Stimulated activated naive CD8-positive, alpha-beta T cell treated with anti-CD3 and anti-CD28 coated beads, Interleukin-15, Interleukin-2, amounts not matched to agents 100 U/mL and 50 U/mL, for 24 hours (primary cell): ENCODE data around the gene ADAT3.
"Not testable (repeated sequence)": the region's sequence is repeated elsewhere in the genome, so short reads cannot be mapped to it uniquely, and the experiment has no call there.

Source experiments
- ATAC-seq: fragments of 150-1000 bp; cut with Tn5 transposase; one replicate; pipeline ENCODE4 v1.10.0; 2021
- DNase-seq: peaks from one replicate; pipeline ENCODE4 v3.0.0; 2021

ADAT3 gene

DNA sequence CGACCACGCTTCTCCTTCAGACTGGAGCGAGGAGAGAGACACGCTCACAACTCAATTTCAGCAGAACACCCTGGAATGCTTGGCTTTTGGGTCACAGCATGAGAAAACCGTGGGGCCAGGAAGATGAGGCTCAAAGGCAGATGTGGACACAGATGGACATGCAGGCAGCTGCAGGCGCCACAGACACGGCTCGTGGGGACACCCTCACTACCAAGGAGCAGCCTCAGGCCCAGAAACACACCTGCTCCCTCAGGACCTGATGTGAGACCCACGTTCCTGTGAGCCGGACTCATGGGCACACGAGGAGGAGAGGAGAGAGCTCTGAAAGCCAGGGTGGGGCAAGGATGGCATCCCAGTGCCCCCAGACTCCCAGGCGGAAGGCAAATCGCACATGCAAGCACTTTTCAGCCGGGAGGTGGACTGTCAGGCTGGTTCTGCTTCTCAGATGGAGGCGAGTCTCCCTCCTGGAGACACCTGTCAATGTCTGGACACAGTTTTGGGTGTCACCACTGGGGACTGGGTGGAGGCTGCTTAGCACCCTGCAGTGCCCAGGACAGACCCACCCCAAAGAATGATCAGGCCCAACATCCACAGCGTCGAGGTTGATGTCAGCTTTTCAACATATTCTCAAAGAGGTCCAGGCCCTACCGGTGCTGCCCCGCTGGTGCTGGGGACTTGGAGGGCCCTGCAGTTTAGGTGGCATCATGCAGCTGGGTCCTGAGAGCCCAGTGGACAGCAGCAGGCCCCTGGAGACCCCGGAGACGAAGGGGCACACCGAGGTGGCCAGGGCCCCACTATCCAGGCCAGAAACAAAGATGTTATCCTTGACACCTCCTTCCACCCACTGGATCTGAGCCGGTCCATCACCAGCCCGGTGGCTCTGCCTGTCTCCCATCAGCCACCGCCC, 22.2 kb upstream of the ADAT3 start:
- DNase-seq, result no peak
- ATAC-seq, result no peak

- ATAC-seq (peak; percentile 6), DNase-seq (no peak)
Observed at GRCh38 chr19:1883784-1884183, 21.4 kb upstream of the ADAT3 start.

GRCh38 chr19:1884291-1884718, 20.9 kb upstream of the ADAT3 start:
- DNase-seq (peak; percentile 46), ATAC-seq (no peak)

DNA sequence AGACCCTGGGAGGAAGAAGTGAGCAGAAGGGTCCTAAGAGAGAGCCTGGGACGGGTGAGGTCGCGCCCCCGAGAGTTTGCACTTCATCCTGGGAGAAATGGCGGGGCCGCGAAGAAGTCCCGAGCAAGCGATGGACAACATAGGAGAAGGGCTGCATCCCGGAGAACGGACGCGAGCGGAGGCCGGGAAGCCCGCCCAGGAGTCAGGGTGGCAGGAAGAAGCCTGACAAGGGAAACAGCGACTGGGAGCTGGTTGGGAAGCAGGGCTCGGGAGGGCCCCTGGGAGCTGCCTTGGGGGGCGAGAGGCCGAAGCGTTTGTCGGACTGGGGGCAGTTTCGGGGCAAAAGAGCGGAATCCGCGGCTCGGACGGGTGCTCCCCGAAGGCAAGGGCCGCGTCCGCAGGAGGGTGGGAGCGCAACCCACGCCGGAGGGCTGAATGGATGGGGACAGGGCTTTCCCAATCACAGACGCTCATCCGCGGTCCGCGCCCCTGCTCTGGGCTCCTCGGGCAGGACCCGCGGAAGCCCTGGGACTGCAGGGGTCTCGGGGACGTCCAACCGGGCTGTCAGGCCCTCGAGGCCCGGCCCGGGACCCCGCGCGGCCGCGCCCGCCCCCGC, 20.4 kb upstream of the ADAT3 start:
- peak; percentile 1 for ATAC-seq

DNA sequence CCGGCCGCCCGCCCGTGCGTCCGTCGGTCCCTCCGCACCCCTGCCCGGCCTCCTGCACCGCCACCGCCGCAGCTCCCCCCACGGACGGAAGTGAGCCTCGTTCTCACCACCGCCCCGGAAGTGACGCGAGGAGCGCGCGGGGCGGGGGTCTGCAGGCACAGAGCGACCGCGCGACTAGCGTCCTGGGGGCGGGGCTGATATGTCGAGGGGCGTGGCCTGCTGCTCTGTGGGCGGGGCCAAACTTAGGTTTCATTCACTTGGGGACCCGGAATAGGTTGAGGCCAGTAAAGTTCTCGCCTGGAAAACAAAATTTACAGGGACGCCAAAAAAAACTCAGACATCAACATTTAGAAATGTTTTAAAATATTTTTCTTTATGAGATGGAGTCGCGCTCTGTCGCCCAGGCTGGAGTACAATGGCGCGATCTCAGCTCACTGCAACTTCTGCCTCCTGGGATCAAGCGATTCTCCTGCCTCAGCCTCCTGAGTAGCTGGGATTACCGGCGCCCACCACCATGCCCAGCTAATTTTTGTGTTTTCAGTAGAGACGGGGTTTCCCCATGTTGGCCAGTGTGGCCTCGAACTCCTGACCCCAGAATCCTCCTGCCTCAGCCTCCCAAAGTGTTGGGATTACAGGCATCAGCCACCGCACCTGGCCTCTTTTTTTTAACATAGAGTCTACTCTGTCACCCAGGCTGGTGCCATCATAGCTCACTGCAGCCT, 19.6 kb upstream of the ADAT3 start, which contains the start of gene ABHD17A:
ABHD17A (minus strand) TSS at position 99 of the 722 bp plus-strand sequence. CDS start 3,930 bp downstream, outside the sequence.
- DNase-seq (peak; percentile 97), ATAC-seq (peak; percentile 82)

More for the DNA sequence above, 20.4 kb upstream of the ADAT3 start:
- DNase-seq, result no peak

DNA sequence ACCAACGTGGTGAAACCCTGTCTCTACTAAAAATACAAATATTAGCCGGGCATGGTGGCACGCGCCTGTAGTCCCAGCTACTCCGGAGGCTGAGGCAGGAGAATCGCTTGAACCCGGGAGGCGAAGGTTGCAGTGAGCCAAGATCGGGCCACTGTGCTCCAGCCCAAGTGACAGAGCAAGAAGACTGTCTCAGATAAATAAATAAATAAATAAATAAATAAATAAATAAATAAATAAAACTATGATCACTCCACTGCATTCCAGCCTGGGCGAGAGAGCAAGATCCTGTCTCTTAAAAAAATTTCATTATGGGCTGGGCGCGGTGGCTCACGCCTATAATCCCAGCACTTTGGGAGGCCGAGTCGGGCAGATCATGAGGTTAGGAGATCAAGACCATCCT, 18.8 kb upstream of the ADAT3 start:
- DNase-seq, ATAC-seq: not testable (repeated sequence)

GRCh38 chr19:1888385-1888784, 16.8 kb upstream of the ADAT3 start:
- no peak for DNase-seq
- no peak for ATAC-seq

- ATAC-seq (no peak), DNase-seq (no peak)
Observed at GRCh38 chr19:1889907-1890306, 15.3 kb upstream of the ADAT3 start.

GRCh38 chr19:1893791-1894190, 11.4 kb upstream of the ADAT3 start:
- no peak for DNase-seq
- ATAC-seq, result no peak

- ATAC-seq (no peak), DNase-seq (no peak)
Observed at GRCh38 chr19:1896508-1896907, 8.7 kb upstream of the ADAT3 start.

DNA sequence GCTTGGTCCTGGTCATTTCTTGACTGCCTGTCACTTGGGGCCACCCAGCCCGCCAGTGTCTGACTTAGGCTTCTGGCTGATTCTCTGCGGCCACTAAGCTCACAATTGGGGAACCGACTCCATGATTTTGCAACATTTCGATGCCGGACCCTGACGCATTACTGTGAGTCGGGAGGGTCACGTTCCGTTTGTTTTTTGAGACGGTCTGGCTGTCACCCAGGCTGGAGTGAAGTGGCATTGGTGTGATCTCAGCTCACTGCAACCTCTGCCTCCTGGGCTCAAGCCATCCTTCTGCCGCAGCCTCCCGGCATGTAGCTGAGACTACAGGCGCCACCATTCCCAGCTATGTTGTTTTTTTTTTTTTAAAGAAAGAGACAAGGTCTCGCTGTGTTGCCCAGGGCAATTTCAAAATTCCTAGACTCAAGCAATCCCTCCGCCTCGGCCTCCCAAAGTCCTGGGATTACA, 3.2 kb upstream of the ADAT3 start:
- DNase-seq (no peak), ATAC-seq (no peak)

GRCh38 chr19:1902923-1903322, 2.3 kb upstream of the ADAT3 start:
- DNase-seq (no peak), ATAC-seq (no peak)

DNA sequence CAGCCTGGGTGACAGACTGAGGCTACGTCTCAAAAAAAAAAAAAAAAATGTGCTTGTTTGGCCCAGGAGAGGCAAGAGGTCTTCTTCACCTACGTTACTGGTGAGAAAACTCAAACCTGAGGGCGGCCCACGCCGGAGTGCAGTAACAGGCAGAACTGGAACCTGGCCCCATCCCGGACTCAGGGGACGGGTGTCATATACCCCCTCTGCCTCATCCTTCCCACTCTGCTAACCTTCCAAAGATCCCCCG, 414 bp upstream of the ADAT3 start:
- no peak for ATAC-seq
- DNase-seq, result no peak

GRCh38 chr19:1905863-1906375, 720 bp downstream of the ADAT3 start:
- no peak for DNase-seq
- no peak for ATAC-seq

DNA sequence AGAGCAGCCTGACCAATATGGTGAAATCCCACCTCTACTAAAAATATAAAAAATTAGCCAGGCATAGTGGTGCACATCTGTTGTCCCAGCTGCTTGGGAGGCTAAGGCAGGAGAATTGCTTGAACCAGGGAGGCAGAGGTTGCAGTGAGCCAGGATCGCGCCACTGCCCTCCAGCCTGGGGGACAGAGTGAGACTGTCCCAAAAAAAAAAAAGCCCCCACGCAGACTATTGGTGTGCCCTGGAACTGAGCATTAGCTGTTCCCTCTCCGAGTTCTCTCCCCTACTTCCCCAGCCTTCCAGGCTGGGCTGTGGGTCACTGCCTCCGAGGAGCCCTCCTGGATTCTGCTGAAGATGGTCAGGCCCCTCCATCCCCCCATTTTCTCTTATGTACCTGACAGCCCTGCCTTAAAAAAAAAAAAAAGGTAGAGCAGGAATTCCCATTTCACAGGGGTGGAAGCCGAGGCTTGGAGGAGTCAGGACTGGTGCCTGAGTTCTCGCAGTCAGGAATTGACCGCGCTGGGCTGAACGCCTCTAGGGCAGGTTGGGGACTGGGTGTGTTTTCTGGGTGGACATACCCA, 1.9 kb downstream of the ADAT3 start:
- ATAC-seq (no peak), DNase-seq (no peak)

DNA sequence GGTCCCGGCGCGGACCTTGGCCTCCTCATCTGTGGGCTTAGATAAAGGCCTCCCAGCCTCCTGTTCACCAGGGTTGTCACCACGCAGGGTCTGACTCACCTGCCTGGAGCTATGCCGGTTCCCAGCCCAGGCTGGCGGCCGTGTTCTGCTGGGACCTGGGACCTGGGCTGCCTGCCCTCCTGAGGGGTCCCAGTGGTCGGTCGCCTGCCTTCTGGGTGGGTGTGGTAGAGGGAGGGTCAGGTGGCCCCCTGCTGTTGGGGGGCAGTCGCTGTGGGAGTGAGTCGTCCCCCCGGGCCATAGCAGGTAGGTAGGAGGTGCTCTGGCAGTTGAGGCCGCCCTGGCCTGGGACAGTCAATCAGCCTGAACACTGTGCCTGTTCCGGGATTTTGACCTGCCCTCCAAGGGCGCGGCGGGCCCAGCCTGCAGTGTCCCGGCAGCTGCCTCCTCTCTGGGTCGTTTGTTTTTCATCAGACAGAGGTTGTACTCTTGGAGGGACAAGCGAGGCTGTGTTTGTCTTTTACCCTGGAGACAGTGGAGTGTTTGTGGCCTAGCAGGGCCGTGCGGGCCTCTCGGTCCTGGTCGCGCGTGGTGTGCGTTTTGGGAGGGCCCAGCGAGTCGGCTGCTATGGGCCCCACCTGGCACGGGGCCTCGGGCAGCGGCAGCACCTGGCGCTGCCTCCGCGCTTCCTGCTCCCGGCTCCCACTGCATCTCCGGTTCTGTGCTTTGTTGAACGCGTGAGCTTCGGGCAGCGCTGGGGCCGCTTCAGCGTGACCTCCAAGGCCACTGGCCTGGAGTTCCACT, 2.6 kb downstream of the ADAT3 start:
- DNase-seq, result no peak
- ATAC-seq, result no peak

DNA sequence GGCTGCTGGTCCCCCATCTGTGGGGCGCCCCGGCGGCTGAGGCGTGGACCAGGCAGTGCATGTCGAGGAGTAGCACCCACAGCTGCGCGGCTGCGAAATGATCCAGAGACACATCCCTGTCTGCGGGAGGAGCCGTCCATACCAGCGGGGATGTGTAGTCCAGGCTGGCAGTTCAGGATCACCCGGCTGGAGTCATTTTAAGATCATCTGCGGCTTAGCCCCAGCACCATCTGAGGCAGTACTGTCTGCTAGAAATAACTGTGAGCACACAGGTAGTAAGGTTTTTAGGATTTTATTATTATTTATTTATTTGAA, 3.1 kb downstream of the ADAT3 start:
- DNase-seq, result no peak
- no peak for ATAC-seq

- DNase-seq (no peak), ATAC-seq (no peak)
Observed at GRCh38 chr19:1909761-1910080, 4.5 kb downstream of the ADAT3 start.

DNA sequence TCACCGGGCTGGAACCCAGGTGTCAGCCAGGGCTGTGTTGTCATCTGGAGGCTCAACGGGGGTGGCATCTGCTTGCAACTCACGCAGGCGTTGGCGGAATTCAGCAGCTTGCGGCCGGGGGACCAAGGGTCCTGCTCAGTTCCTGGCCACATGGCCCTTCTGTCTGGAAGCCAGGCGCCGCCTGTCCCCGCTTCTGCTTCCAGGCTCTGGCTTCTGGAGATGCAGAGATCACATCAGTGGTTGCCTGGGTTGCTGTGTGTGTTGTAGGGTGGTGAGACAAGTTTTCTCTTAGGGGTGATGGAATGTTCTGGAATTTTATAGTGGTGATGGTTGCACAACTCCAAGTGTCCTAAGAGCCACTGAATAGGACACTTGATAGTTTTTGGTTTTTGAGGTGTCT, 5.0 kb downstream of the ADAT3 start:
- DNase-seq, result no peak
- no peak for ATAC-seq

GRCh38 chr19:1911098-1911497, 5.9 kb downstream of the ADAT3 start:
- ATAC-seq (no peak), DNase-seq (no peak)

GRCh38 chr19:1911995-1912394, 6.8 kb downstream of the ADAT3 start:
- no peak for ATAC-seq
- DNase-seq, result no peak
